ENCODE results near the gene DNAJC3. TPM values are rescaled to one million over a fixed set of nuclear protein-coding genes. Genes with fewer than 3 reads are reported as not detected.

The DNAJC3 gene
- total and polyA plus RNA-seq, 2 of the 8 experiments (the other 6 are each of a cell fraction or from before 2014, with no cell fraction given): 4.3 to 24.1 TPM

DNA sequence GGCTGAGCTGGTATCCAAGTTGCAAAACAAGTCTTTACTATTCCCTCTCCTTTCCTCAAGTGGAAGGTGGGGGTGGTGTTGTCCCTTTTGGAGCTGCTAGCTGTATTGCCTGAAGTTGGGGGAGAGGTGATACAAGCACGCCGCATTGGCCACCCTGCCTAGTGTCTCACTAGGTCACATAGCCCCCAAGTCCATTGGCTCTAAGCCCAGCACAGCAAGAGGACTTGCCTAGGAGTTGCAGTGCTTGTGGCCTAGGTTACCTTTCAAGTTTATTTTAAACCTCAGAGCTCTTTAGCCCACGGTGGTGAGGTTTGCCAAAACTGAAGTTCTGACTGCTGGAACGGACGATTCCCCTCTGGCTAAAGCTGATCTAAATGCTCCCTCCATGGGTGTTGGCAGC lies 5.3 kb upstream of the DNAJC3 start:
- Histone ChIP-seq H3K56ac (replicated peaks; ENCODE audit: insufficient read length, low read depth, low read length) (no peak overlapping the region), H2BK20ac (ENCODE audit: low read length) (no peak overlapping the region), H2AK5ac (ENCODE audit: low read depth, low read length) (no peak overlapping the region), H2BK120ac (replicated peaks; ENCODE audit: low read depth, low read length) (no peak overlapping the region), H4K91ac (replicated peaks; ENCODE audit: insufficient read length, low read length) (no peak overlapping the region), H2BK15ac (ENCODE audit: low read length) (no peak overlapping the region), H3K9ac (replicated peaks in 1 of 4; ENCODE audit: extremely low read depth in 1 of 4, low read depth in 3 of 4, low read length in 3 of 4) (no peak overlapping the region), H2BK12ac (ENCODE audit: low read depth, low read length) (no peak overlapping the region), H3K23ac (ENCODE audit: insufficient read length) (no peak overlapping the region), H3K14ac (ENCODE audit: insufficient read length) (no peak overlapping the region), H4K5ac (ENCODE audit: insufficient read length, low read depth, low read length) (no peak overlapping the region), H3K18ac (ENCODE audit: extremely low read depth, low read length) (no peak overlapping the region), H3K23me2 (ENCODE audit: low read depth, low read length) (peaks cover 5% of the 10 kb centered on the region), H4K20me1 (replicated peaks in 1 of 2; ENCODE audit: control insufficient read depth in 1 of 2, insufficient read depth in 2 of 2, low read length in 2 of 2) (no peaks in the 10 kb centered on the region), H3K36me3 (ENCODE audit: control insufficient read depth in 2 of 4, insufficient read depth in 4 of 4, low read length in 3 of 4) (peaks cover 0 to 6% (median 0%) of the 10 kb centered on the region in 4 experiments; a peak in 2 of 8 replicates), H3K27me3 (replicated peaks in 1 of 4; ENCODE audit: control insufficient read depth in 3 of 4, extremely low read depth in 1 of 4, insufficient read depth in 3 of 4, low read length in 3 of 4) (no peaks in the 10 kb centered on the region), H2AFZ (ENCODE audit: low read length) (no peak overlapping the region), H3K79me1 (ENCODE audit: low read depth, low read length) (no peaks in the 10 kb centered on the region), H3K4ac (replicated peaks; ENCODE audit: insufficient read length, low read depth, low read length) (no peak overlapping the region), H3K79me2 (ENCODE audit: control insufficient read depth in 1 of 2, insufficient read depth in 2 of 2, low read length in 2 of 2) (no peaks in the 10 kb centered on the region), H3K4me3 (ENCODE audit: extremely low read depth in 1 of 4, insufficient read depth in 2 of 4, low read depth in 3 of 4, low read length in 4 of 4) (no peak overlapping the region), H3K27ac (ENCODE audit: low read depth, low read length) (no peak overlapping the region), H3K4me1 (replicated peaks in 1 of 4; ENCODE audit: control insufficient read depth in 3 of 4, insufficient read depth in 4 of 4, low read length in 3 of 4) (no peaks in the 10 kb centered on the region), H3K4me2 (ENCODE audit: insufficient read depth in 1 of 2, low read depth in 2 of 2, low read length in 2 of 2) (no peak overlapping the region), H3K9me3 (ENCODE audit: insufficient read depth in 2 of 2, low read depth in 1 of 2, low read length in 1 of 2) (peaks cover 20 to 21% of the 10 kb centered on the region in 2 experiments), H2BK5ac (ENCODE audit: low read depth, low read length) (no peak overlapping the region), H4K8ac (ENCODE audit: extremely low read depth, insufficient read depth, low read length) (no peak overlapping the region)
- no peak for FAIRE-seq
- no peak for TF ChIP-seq PHF8 (conservative IDR thresholded peaks at IDR 0.05; ENCODE audit: low read depth, low read length)
- no peak for TF ChIP-seq SIN3A (conservative IDR thresholded peaks at IDR 0.05 in 1 of 2, IDR thresholded peaks at IDR 0.05 in 1 of 2; ENCODE audit: low read depth in 1 of 2, low read length in 2 of 2)
- TF ChIP-seq ASH2L (IDR thresholded peaks at IDR 0.05; ENCODE audit: low read length): no peak
- ChIA-PET POLR2A (ENCODE audit: partially characterized antibody) (no interaction called here), CTCF (ENCODE audit: partially characterized antibody) (interaction anchor here (2.5 kb wide), 2 partner anchors 10 to 47 kb away, joined by 10 to 12 read pairs; no protein-coding TSS in a partner anchor)
- no peak for DNase-seq (ENCODE audit: low read depth in 1 of 2, low spot score in 2 of 2)
- WGBS, 2 experiments (ENCODE audit: extremely low coverage in 1 of 2, insufficient coverage in 1 of 2, insufficient read length in 1 of 2, insufficient replicate concordance in 2 of 2, low coverage in 1 of 2, low lambda C conversion rate in 2 of 2, missing lambda C conversion rate in 1 of 2): 97% methylated on average over 5 of the region's 5 CpGs; no CpG with 5 or more reads in 1 of the 2 experiments
